ENCODE data around the gene SRGAP1.

SRGAP1 gene

DNA sequence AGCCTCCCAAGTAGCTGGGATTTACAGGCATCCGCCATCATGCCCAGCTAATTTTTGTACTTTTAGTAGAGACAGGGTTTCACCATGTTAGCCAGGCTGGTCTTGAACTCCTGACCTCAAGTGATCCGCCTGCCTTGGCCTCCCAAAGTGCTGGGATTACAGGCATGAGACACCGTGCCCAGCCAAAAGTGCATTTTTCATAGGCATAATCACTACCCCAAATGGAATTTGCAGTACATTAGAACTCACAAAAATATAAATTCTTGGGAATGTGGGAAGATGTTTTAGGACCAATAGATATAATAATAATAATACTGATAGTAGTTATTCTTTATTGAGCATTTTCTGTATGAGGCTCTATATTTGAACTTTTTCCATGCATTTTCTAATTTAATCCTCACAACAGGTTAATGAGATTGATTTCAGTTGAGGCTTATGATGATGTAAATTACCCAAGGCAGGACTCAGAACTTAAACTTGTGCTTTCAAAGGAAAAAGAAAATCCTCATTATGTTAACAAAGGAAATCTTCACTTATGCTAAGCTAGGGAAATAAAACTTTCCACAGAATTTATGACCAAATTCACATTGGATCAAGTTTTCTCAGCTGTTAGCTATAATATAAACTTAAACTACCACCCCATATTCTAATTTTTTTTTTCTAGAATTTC is 121.6 kb downstream of the SRGAP1 start:
- H3K4me3 ChIP-seq (replicated peaks in 1 of 2; ENCODE audit: low read depth in 2 of 2, low read length in 2 of 2) = no peak overlapping the region
- peak; percentile 26 to 32 for DNase-seq (ENCODE audit: low read depth in 2 of 2)
- TF ChIP-seq, protein P1, sequence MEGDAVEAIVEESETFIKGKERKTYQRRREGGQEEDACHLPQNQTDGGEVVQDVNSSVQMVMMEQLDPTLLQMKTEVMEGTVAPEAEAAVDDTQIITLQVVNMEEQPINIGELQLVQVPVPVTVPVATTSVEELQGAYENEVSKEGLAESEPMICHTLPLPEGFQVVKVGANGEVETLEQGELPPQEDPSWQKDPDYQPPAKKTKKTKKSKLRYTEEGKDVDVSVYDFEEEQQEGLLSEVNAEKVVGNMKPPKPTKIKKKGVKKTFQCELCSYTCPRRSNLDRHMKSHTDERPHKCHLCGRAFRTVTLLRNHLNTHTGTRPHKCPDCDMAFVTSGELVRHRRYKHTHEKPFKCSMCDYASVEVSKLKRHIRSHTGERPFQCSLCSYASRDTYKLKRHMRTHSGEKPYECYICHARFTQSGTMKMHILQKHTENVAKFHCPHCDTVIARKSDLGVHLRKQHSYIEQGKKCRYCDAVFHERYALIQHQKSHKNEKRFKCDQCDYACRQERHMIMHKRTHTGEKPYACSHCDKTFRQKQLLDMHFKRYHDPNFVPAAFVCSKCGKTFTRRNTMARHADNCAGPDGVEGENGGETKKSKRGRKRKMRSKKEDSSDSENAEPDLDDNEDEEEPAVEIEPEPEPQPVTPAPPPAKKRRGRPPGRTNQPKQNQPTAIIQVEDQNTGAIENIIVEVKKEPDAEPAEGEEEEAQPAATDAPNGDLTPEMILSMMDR (IDR thresholded peaks at IDR 0.05; ENCODE audit: low read depth, low read length) = no peak

GRCh38 chr12:63966606-63966975 is 122.1 kb downstream of the SRGAP1 start:
- TF ChIP-seq, protein P1 (IDR thresholded peaks at IDR 0.05; ENCODE audit: low read depth, low read length) = no peak
- H3K4me3 ChIP-seq (replicated peaks in 1 of 2; ENCODE audit: low read depth in 2 of 2, low read length in 2 of 2) = no peak overlapping the region
- no peak for DNase-seq (ENCODE audit: low read depth in 2 of 2)

- no peak overlapping the region for H3K4me3 ChIP-seq (replicated peaks in 1 of 2; ENCODE audit: low read depth in 2 of 2, low read length in 2 of 2)
- peak; percentile 54 to 70 for DNase-seq (ENCODE audit: low read depth in 2 of 2)
- TF ChIP-seq, protein P1 (IDR thresholded peaks at IDR 0.05; ENCODE audit: low read depth, low read length) = no peak
Observed at GRCh38 chr12:63967358-63968145, 123.1 kb downstream of the SRGAP1 start.

GRCh38 chr12:63968673-63969072 is 124.2 kb downstream of the SRGAP1 start:
- no peak for DNase-seq (ENCODE audit: low read depth in 2 of 2)
- TF ChIP-seq, protein P1 (IDR thresholded peaks at IDR 0.05; ENCODE audit: low read depth, low read length) = no peak
- H3K4me3 ChIP-seq (replicated peaks in 1 of 2; ENCODE audit: low read depth in 2 of 2, low read length in 2 of 2) = no peak overlapping the region

DNA sequence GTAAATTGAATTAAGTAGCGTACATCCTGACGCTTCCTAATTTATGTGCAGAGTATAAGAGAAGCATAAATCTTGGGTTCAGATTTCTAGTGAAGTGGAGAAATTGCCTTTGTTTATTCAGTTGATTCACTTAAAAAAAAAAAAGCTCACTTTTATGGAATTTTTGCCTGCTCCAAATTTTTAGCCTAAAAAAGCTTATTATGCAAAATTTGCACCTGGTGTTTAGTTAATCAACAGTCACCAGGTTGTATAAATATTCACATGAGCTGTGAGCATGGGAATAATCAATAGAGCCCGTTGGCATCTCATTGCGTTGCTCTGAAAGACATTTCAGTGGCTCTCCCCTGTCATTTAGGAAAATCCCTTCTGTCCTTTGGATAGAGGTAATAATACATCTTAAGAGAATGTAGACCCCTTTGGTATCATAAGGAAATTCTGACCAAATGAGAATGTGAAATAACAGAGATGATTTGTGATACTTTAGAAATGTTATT is 132.4 kb downstream of the SRGAP1 start:
- no peak for DNase-seq (ENCODE audit: low read depth in 2 of 2)
- TF ChIP-seq, protein P1 (IDR thresholded peaks at IDR 0.05; ENCODE audit: low read depth, low read length) = no peak

GRCh38 chr12:63977441-63977840 is 132.9 kb downstream of the SRGAP1 start:
- TF ChIP-seq, protein P1 (IDR thresholded peaks at IDR 0.05; ENCODE audit: low read depth, low read length) = no peak

More for the DNA sequence above, 132.4 kb downstream of the SRGAP1 start:
- H3K4me3 ChIP-seq (replicated peaks in 1 of 2; ENCODE audit: low read depth in 2 of 2, low read length in 2 of 2) = no peak overlapping the region

More at GRCh38 chr12:63977441-63977840, 132.9 kb downstream of the SRGAP1 start:
- DNase-seq (ENCODE audit: low read depth in 2 of 2) = no peak
- H3K4me3 ChIP-seq (replicated peaks in 1 of 2; ENCODE audit: low read depth in 2 of 2, low read length in 2 of 2) = no peak overlapping the region
